Measurements from ENCODE around the gene UNC5C. TPM values are rescaled to one million over a fixed set of nuclear protein-coding genes. Genes with fewer than 3 reads are reported as not detected.

UNC5C gene
- total and polyA plus RNA-seq, 10 of the 15 experiments (the other 5 are each of a cell fraction or from before 2014, with no cell fraction given), result 0.02 to 2.0 (median 0.15) TPM; not detected in 1

DNA sequence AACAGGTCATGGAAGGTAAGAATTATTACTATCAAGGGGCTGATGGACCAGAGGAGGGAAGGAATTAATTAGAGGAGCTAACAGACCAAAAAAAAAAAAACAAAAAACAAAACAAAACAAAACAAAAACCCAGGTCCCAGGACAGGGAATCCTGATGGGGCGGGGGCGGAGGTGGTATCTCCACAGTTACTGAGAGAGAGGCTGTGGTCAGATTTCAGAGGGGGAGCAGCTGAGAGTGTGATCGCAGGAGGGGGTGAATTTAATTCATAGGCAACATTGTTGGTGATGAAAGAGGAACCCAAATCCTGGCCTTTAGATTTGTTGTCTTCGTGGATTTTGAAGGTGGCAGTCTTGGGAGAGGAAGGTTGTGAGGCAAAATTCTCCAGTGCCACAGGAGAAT is 389.4 kb downstream of the UNC5C start:
- in situ Hi-C loops (cut with MboI) (loop anchor here (25.0 kb wide), 1 partner anchor 878 kb away; no protein-coding TSS in a partner anchor), intact Hi-C loops (cut with micrococcal nuclease; ENCODE audit: unreplicated experiment) (loop anchor here (10.0 kb wide), 1 partner anchor 1995 kb away; no protein-coding TSS in a partner anchor)
- WGBS (ENCODE audit: insufficient coverage, insufficient replicate concordance, low lambda C conversion rate, missing lambda C conversion rate), result 20% methylated on average over 4 of the region's 4 CpGs
- DNase-seq (ENCODE audit: low read depth, low spot score), result no peak
- Histone ChIP-seq H3K9ac (ENCODE audit: control insufficient read depth, insufficient read depth, low read length) (no peak overlapping the region), H3K27me3 (replicated peaks in 1 of 2; ENCODE audit: control insufficient read depth in 2 of 2, insufficient read depth in 2 of 2, low read length in 1 of 2) (no peaks in the 10 kb centered on the region; a peak in 2 of 4 replicates), H3K79me2 (ENCODE audit: control insufficient read depth, insufficient read depth, low read length) (no peaks in the 10 kb centered on the region), H3K4me1 (ENCODE audit: control insufficient read depth, insufficient read depth, low read length) (no peaks in the 10 kb centered on the region), H3K4me3 (no peak overlapping the region), H2AFZ (ENCODE audit: control insufficient read depth, low read depth, low read length) (no peak overlapping the region), H3K9me3 (replicated peaks; ENCODE audit: control insufficient read depth, insufficient read depth, low read length) (no peaks in the 10 kb centered on the region), H4K20me1 (ENCODE audit: control insufficient read depth, insufficient read depth) (no peaks in the 10 kb centered on the region), H3K4me2 (ENCODE audit: control insufficient read depth, insufficient read depth) (no peak overlapping the region), H3K36me3 (ENCODE audit: control insufficient read depth in 2 of 2, insufficient read depth in 2 of 2, low read length in 1 of 2) (no peaks in the 10 kb centered on the region), H3K27ac (ENCODE audit: control insufficient read depth, insufficient read depth) (no peak overlapping the region)
- ChIA-PET RAD21 (ENCODE audit: unreplicated experiment) (no interaction called here), CTCF (no interaction called here), POLR2A (interaction anchor here (0.6 to 1.1 kb wide), 2 partner anchors 8 to 14 kb away, joined by 3 to 4 read pairs; no protein-coding TSS in a partner anchor), SMC1A (ENCODE audit: uncharacterized antibody, unreplicated experiment) (no interaction called here)
- no peak for FAIRE-seq
- ATAC-seq, result no peak
- no peak for TF ChIP-seq ZNF24 (IDR thresholded peaks at IDR 0.05)
- TF ChIP-seq, protein P1, sequence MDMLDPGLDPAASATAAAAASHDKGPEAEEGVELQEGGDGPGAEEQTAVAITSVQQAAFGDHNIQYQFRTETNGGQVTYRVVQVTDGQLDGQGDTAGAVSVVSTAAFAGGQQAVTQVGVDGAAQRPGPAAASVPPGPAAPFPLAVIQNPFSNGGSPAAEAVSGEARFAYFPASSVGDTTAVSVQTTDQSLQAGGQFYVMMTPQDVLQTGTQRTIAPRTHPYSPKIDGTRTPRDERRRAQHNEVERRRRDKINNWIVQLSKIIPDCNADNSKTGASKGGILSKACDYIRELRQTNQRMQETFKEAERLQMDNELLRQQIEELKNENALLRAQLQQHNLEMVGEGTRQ (IDR thresholded peaks at IDR 0.05; ENCODE audit: borderline replicate concordance, low read depth, low read length), result no peak
- TF ChIP-seq POLR2AphosphoS5 (IDR thresholded peaks at IDR 0.05; ENCODE audit: low read length), result no peak
- TF ChIP-seq NR2C2 (IDR thresholded peaks at IDR 0.05; ENCODE audit: borderline replicate concordance, control insufficient read depth, insufficient read length, low read depth), result no peak
- TF ChIP-seq YBX1 (IDR thresholded peaks at IDR 0.05), result no peak
- TF ChIP-seq TAF1 (IDR thresholded peaks at IDR 0.05; ENCODE audit: borderline replicate concordance, low read depth, low read length), result no peak
- no peak for TF ChIP-seq MTA3 (IDR thresholded peaks at IDR 0.05; ENCODE audit: borderline replicate concordance, low read length)
- TF ChIP-seq NFYB (IDR thresholded peaks at IDR 0.05; ENCODE audit: insufficient read depth, low read depth, low read length), result no peak
- no TSS peak for BruUV-seq (replicated peaks)

Measured in GM12878 (cell line).